Thyroid gland (tissue), 4 donors: ENCODE measurements around the gene NOSIP.

ENCODE experiments used
- CTCF ChIP-seq, 6 experiments: fragments of 200-600 bp in 3 of 6; fragments of 450-650 bp in 3 of 6; sonication (generic) in 3 of 6; IDR thresholded peaks; one replicate each; pipeline ENCODE4 v1.5.1; 2016 to 2019; ENCODE audit warnings: antibody characterized with exemption in 6 of 6, mild to moderate bottlenecking in 2 of 6, inconsistent platforms in 1 of 6, moderate library complexity in 1 of 6
- POLR2A ChIP-seq, 2 donors: fragments of 450-650 bp; IDR thresholded peaks; one replicate each; pipeline ENCODE4 v1.6.1; 2017; ENCODE audit warnings: antibody characterized with exemption in 2 of 2, mild to moderate bottlenecking in 2 of 2, moderate library complexity in 1 of 2

DNA sequence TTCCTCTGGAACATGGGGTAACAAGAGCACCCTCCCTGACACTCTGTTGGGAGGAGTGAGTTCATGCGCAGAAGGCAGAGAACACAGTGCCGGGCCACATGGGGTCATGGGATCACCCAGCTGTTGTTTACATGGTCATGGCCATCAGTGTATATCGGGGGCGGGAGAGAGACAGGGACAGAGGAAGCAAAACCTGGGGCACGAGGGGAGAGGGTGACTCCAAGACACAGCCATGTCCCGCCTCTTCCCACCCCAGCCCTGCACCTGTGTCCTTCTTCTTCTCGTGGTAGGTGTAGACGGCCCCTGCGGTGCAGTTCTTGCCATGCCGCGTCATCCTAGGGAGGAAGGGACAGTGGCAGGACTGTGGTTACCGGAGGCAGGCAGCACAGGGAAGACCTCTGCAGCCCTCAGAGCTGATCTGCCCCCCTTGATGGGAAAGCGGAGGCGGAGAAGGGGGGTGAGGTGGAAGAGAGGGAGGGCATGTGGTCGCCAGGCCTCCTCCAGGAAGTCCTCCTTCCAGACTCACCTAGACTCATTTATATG lies 19.9 kb downstream of the NOSIP start:
- TF ChIP-seq CTCF (IDR thresholded peaks at IDR 0.05) (no peak), POLR2A (IDR thresholded peaks at IDR 0.05) (no peak)
